H9 (cell line): ENCODE measurements around the gene SC5D. TPM values are rescaled to one million over a fixed set of nuclear protein-coding genes. Genes with fewer than 3 reads are reported as not detected.

ENCODE experiments used
- DNase-seq: peaks from one replicate; pipeline ENCODE4 v3.0.0-alpha.2; 2017
- H2AFZ ChIP-seq: one replicate; pipeline ENCODE4 v1.6.1; 2013; ENCODE audit warnings: mild to moderate bottlenecking, low read length, control low read depth, moderate library complexity
- H2AK5ac ChIP-seq: 2 replicates; pipeline ENCODE4 v1.6.1; 2013; ENCODE audit warnings: low read length, control low read depth, mixed read lengths; ENCODE audit not compliant: insufficient read length
- H2BK120ac ChIP-seq: one replicate; pipeline ENCODE4 v1.6.1; 2013; ENCODE audit warnings: low read depth, mild to moderate bottlenecking, low read length, control low read depth, inconsistent platforms; ENCODE audit not compliant: poor library complexity, severe bottlenecking
- H2BK12ac ChIP-seq: 2 replicates; pipeline ENCODE4 v1.6.1; 2013; ENCODE audit warnings: low read length, control low read depth, mixed read lengths, low read depth; ENCODE audit not compliant: insufficient read length
- H2BK15ac ChIP-seq: 2 replicates; pipeline ENCODE4 v1.6.1; 2013; ENCODE audit warnings: low read depth, low read length, control low read depth
- H2BK20ac ChIP-seq: one replicate; pipeline ENCODE4 v1.6.1; 2013; ENCODE audit warnings: low read depth, mild to moderate bottlenecking, low read length, control low read depth, inconsistent platforms; ENCODE audit not compliant: poor library complexity, severe bottlenecking
- H2BK5ac ChIP-seq: 2 replicates; pipeline ENCODE4 v1.6.1; 2013; ENCODE audit warnings: low read length, control low read depth, mixed read lengths; ENCODE audit not compliant: insufficient read length
- H3K14ac ChIP-seq: 2 replicates; pipeline ENCODE4 v1.6.1; 2013; ENCODE audit warnings: low read length, control low read depth; ENCODE audit not compliant: insufficient read depth
- H3K18ac ChIP-seq: 2 replicates; pipeline ENCODE4 v1.6.1; 2013; ENCODE audit warnings: low read depth, mild to moderate bottlenecking, mixed read lengths, low read length, control low read depth; ENCODE audit not compliant: insufficient read length
- H3K23ac ChIP-seq: 2 replicates; pipeline ENCODE4 v1.6.1; 2013; ENCODE audit warnings: low read length, control low read depth, mixed read lengths, low read depth; ENCODE audit not compliant: insufficient read length
- H3K23me2 ChIP-seq: 2 replicates; pipeline ENCODE4 v1.6.1; 2013; ENCODE audit warnings: low read depth, mild to moderate bottlenecking, mixed read lengths, low read length, control low read depth; ENCODE audit not compliant: insufficient read length, poor library complexity, severe bottlenecking
- H3K27ac ChIP-seq: 2 replicates; pipeline ENCODE4 v1.5.1; 2013; ENCODE audit warnings: low read length, control low read depth, mixed read lengths, low read depth; ENCODE audit not compliant: insufficient read length
- H3K27me3 ChIP-seq: 2 replicates; pipeline ENCODE4 v1.6.1; 2013; ENCODE audit warnings: low read length, control low read depth, inconsistent platforms; ENCODE audit not compliant: insufficient read depth
- H3K4ac ChIP-seq: 2 replicates; pipeline ENCODE4 v1.6.1; 2013; ENCODE audit warnings: low read depth, mild to moderate bottlenecking, control low read depth, inconsistent platforms, low read length, moderate library complexity
- H3K4me1 ChIP-seq: 2 replicates; pipeline ENCODE4 v1.6.1; 2013; ENCODE audit warnings: low read length, control low read depth, inconsistent platforms; ENCODE audit not compliant: insufficient read depth
- H3K4me2 ChIP-seq: 2 replicates; pipeline ENCODE4 v1.6.1; 2013; ENCODE audit warnings: low read length, control low read depth, mixed read lengths; ENCODE audit not compliant: insufficient read length, insufficient read depth
- H3K56ac ChIP-seq: 2 replicates; pipeline ENCODE4 v1.6.1; 2013; ENCODE audit warnings: low read depth, mild to moderate bottlenecking, mixed read lengths, low read length, control low read depth; ENCODE audit not compliant: insufficient read length
- H3K79me1 ChIP-seq: 2 replicates; pipeline ENCODE4 v1.6.1; 2013; ENCODE audit warnings: low read depth, mild to moderate bottlenecking, moderate library complexity, low read length, control low read depth, inconsistent platforms; ENCODE audit not compliant: insufficient read depth, poor library complexity, severe bottlenecking
- H3K79me2 ChIP-seq: 2 replicates; pipeline ENCODE4 v1.6.1; 2013; ENCODE audit warnings: low read length, control low read depth, inconsistent platforms; ENCODE audit not compliant: insufficient read depth
- H3K9ac ChIP-seq: 2 replicates; pipeline ENCODE4 v1.6.1; 2013; ENCODE audit warnings: low read length, control low read depth, mixed read lengths; ENCODE audit not compliant: insufficient read length; ENCODE audit errors: extremely low read depth
- H3K9me3 ChIP-seq: one replicate; pipeline ENCODE4 v1.6.1; 2013; ENCODE audit warnings: low read depth, low read length, inconsistent platforms; ENCODE audit not compliant: control insufficient read depth
- H3T11ph ChIP-seq: one replicate; pipeline ENCODE4 v1.6.1; 2013; ENCODE audit warnings: mild to moderate bottlenecking, low read length, control low read depth, inconsistent platforms
- H4K20me1 ChIP-seq: one replicate; pipeline ENCODE4 v1.6.1; 2013; ENCODE audit not compliant: control insufficient read depth, insufficient read length, insufficient read depth
- H4K5ac ChIP-seq: 2 replicates; pipeline ENCODE4 v1.6.1; 2013; ENCODE audit warnings: low read depth, mild to moderate bottlenecking, mixed read lengths, low read length, control low read depth; ENCODE audit not compliant: insufficient read length
- H4K8ac ChIP-seq: replicated peaks from 2 replicates; pipeline ENCODE4 v1.6.1; 2013; ENCODE audit warnings: low read length, control low read depth, mixed read lengths, low read depth; ENCODE audit not compliant: insufficient read length
- H4K91ac ChIP-seq: 2 replicates; pipeline ENCODE4 v1.6.1; 2013; ENCODE audit warnings: low read depth, mild to moderate bottlenecking, moderate library complexity, mixed read lengths, low read length, control low read depth; ENCODE audit not compliant: insufficient read length
- H3K27ac Mint-ChIP-seq, 3 experiments: 2 replicates in 2 of 3; 3 replicates in 1 of 3; pipeline ENCODE4 v1.8.0; 2020 to 2021; ENCODE audit warnings: mixed read lengths in 3 of 3, mild to moderate bottlenecking in 1 of 3, moderate library complexity in 1 of 3
- H3K27me3 Mint-ChIP-seq: 2 replicates; pipeline ENCODE4 v1.8.0; 2021; ENCODE audit warnings: low read depth, mild to moderate bottlenecking, moderate library complexity, mixed read lengths
- H3K36me3 Mint-ChIP-seq, 3 experiments: 2 replicates in 2 of 3; 3 replicates in 1 of 3; pipeline ENCODE4 v1.8.0; 2020 to 2021; ENCODE audit warnings: low read depth in 3 of 3, mixed read lengths in 3 of 3; ENCODE audit not compliant: insufficient read depth in 1 of 3
- H3K4me1 Mint-ChIP-seq, 2 experiments: 2 replicates each; pipeline ENCODE4 v1.8.0; 2020; ENCODE audit warnings: mixed read lengths in 2 of 2
- H3K4me3 Mint-ChIP-seq, 2 experiments: 2 replicates in 1 of 2; 3 replicates in 1 of 2; pipeline ENCODE4 v1.8.0; 2020 to 2021; ENCODE audit warnings: mild to moderate bottlenecking in 2 of 2, mixed read lengths in 2 of 2, moderate library complexity in 1 of 2
- H3K9me3 Mint-ChIP-seq, 2 experiments: 2 replicates in 1 of 2; 3 replicates in 1 of 2; pipeline ENCODE4 v1.8.0; 2020; ENCODE audit warnings: mild to moderate bottlenecking in 2 of 2, mixed read lengths in 2 of 2, moderate library complexity in 1 of 2
- WGBS: extraction: QIAGEN DNeasy Blood & Tissue Kit; methylation state at CpG from one replicate; pipeline ENCODE4 v1.1.7; 2013; ENCODE audit warnings: missing lambda C conversion rate, low lambda C conversion rate, mixed read lengths; ENCODE audit not compliant: insufficient read length; ENCODE audit errors: extremely low coverage; 5-methylcytosine and 5-hydroxymethylcytosine counted together
- total RNA-seq: library from RNA; stranded (reverse); gene quantifications from 2 replicates; pipeline ENCODE4 v1.2.1, GENCODE V29; 2021
- TF ChIP-seq, protein P1 (sequence below): fragments of 200-600 bp; sonication (generic); conservative IDR thresholded peaks from 3 replicates; pipeline ENCODE4 v1.8.0; 2021; ENCODE audit warnings: antibody characterized with exemption, mild to moderate bottlenecking

SC5D gene
- total RNA-seq, 1 experiment from 2014 or later, result 92.0 TPM

GRCh38 chr11:121326230-121326629, 33.7 kb downstream of the SC5D start:
- Histone ChIP-seq H3K27ac (no peak overlapping the region), H4K91ac (no peak overlapping the region), H2BK20ac (no peak overlapping the region), H3K9ac (no peak overlapping the region), H2BK15ac (no peak overlapping the region), H3K27me3 (no peaks in the 10 kb centered on the region), H3T11ph (no peak overlapping the region), H4K5ac (no peak overlapping the region), H2BK5ac (no peak overlapping the region), H3K23me2 (no peaks in the 10 kb centered on the region), H3K14ac (no peak overlapping the region), H3K79me1 (no peaks in the 10 kb centered on the region), H3K18ac (no peak overlapping the region), H3K23ac (no peak overlapping the region), H2BK12ac (no peak overlapping the region), H3K9me3 (no peaks in the 10 kb centered on the region), H2AFZ (no peak overlapping the region), H3K79me2 (no peaks in the 10 kb centered on the region), H3K4ac (no peak overlapping the region), H2AK5ac (no peak overlapping the region), H2BK120ac (no peak overlapping the region), H3K56ac (no peak overlapping the region), H4K20me1 (no peaks in the 10 kb centered on the region), H3K4me1 (no peaks in the 10 kb centered on the region), H3K4me2 (no peak overlapping the region), H4K8ac (no peak overlapping the region)
- Mint-ChIP-seq H3K36me3 (no peaks in the 10 kb centered on the region; a peak in 1 of 7 replicates), H3K9me3 (no peaks in the 10 kb centered on the region), H3K4me1 (peaks cover 17 to 18% of the 10 kb centered on the region in 2 experiments), H3K27ac (no peak overlapping the region), H3K27me3 (no peaks in the 10 kb centered on the region; the same call in 1 of the 2 replicates), H3K4me3 (no peak overlapping the region)
- TF ChIP-seq, protein P1, sequence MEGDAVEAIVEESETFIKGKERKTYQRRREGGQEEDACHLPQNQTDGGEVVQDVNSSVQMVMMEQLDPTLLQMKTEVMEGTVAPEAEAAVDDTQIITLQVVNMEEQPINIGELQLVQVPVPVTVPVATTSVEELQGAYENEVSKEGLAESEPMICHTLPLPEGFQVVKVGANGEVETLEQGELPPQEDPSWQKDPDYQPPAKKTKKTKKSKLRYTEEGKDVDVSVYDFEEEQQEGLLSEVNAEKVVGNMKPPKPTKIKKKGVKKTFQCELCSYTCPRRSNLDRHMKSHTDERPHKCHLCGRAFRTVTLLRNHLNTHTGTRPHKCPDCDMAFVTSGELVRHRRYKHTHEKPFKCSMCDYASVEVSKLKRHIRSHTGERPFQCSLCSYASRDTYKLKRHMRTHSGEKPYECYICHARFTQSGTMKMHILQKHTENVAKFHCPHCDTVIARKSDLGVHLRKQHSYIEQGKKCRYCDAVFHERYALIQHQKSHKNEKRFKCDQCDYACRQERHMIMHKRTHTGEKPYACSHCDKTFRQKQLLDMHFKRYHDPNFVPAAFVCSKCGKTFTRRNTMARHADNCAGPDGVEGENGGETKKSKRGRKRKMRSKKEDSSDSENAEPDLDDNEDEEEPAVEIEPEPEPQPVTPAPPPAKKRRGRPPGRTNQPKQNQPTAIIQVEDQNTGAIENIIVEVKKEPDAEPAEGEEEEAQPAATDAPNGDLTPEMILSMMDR, result no peak
- DNase-seq, result no peak
- WGBS, result no CpG with 5 or more reads among the region's 4 CpGs
